Activated naive CD4-positive, alpha-beta T cell (primary cell): ENCODE measurements around the gene WNT7B.
"Not testable (repeated sequence)": the region's sequence is repeated elsewhere in the genome, so short reads cannot be mapped to it uniquely, and the experiment has no call there.

Experiments used
- DNase-seq, 4 experiments: peaks; one replicate each; lab custom pipeline; 2025; lab: John Stamatoyannopoulos, UW

WNT7B gene

DNA sequence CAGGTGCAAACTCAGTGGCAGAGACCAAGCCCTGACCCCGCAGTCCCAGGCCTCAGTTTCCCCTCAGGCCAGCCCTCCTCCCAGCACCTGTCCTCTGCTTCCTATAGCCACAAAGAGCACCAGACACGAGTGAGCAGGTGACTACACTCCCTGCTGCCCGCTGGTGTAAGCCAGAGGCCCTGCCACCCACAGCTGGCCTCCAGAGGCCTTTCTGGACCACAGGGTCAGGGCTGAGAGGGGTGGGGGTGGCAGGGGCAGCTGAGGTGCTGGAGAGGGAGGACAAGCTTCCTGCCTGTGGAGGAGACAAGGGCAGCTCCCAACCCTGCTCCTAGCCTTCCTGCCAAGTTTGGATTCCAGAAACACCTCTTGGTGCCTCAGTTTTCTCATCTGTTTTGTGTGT is 31.3 kb upstream of the WNT7B start:
- no peak for DNase-seq

DNA sequence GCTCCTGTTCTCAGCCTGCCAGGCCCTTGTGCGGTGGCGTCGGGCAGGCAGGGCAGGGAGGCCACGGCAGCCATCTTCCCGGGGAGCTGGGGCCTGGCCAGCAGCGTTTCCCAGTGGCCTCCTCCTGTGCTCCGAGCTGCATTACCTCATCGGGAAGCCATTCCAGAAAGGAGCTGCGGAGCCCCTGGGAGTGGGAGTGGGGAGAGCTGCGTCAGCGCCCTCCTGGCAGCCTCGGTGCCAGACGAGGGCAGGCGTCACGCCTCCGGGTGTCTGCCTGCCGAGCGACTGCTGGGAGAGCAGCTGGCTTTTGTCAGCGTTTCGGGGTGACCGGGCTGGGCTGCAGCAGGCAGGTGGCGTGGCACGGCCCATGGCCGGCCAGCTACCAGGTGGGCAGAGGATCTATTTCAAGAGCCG is 30.9 kb upstream of the WNT7B start:
- DNase-seq, result no peak

DNA sequence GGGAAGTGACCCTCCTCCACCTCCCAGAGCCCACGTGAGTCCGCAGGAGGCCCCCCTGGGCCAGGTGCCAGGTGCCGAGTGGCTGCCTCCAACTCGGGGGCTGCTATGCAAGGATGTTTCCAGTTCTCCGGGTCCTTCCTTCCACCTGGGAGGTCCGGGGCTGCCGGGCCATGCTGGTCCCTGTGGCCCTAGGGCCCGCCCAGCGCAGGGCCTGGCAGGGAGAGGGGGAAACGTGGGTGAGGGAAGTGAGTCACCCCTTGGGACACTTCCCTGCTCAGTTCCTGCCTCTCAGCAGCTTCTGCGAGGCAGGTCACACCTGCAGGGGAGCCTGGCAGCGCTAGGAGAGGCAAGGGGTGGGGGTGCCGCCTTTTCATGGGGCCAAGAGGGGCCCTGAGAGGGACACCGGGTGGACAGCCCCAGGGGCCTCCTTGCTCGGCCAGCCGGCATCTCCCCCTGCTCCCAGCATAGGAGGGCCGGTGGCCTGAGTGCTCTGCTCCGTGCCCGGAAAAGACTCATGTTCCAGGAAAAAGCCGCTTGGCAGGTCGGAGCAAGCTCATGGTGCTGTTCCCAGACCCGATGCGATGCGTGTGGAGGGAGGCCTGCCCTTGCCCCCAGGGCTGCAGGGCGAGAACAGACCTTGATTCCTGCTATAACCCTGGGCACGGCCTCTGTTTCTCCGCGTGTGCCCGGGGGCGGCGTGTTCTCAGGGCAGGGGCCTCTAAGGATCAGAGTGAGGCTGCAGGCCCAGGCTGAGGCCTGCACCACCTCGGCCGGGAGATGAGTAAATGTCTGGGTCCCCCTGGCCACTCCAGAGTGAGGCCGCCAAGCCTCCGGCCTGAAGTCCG is 30.3 kb upstream of the WNT7B start:
- DNase-seq, result no peak

DNA sequence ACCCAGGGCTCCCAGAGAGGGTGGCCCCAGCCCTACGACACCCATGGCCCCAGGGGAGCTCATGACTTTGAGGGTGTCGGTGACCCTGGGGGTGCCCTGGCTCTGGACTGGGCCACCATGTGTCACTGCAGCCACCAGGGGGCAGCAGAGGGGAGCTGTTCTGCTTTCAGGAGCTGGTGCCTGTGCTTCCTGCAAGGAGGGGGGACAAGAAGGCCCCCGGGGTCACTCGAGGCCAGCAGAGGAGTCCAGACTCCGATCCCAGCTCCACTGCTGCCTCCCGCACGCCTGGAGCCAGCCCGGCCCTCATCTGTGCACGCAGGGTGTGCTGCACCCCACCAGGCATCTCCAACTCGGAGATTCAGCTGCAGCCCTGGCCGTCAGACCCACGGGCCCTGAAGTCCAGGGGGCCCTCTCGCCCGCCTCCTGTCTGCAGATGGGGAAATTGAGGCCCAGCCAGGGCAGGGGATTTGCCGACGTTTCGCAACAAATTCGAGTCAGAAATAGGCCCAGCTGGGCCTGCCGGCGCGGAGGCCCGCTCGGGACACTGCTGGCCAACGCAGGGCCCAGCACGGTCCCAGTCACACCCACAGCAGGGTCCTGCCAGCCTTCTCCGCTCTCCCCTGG is 29.5 kb upstream of the WNT7B start:
- DNase-seq, result peak; percentile 73 to 89 (median 88)

DNA sequence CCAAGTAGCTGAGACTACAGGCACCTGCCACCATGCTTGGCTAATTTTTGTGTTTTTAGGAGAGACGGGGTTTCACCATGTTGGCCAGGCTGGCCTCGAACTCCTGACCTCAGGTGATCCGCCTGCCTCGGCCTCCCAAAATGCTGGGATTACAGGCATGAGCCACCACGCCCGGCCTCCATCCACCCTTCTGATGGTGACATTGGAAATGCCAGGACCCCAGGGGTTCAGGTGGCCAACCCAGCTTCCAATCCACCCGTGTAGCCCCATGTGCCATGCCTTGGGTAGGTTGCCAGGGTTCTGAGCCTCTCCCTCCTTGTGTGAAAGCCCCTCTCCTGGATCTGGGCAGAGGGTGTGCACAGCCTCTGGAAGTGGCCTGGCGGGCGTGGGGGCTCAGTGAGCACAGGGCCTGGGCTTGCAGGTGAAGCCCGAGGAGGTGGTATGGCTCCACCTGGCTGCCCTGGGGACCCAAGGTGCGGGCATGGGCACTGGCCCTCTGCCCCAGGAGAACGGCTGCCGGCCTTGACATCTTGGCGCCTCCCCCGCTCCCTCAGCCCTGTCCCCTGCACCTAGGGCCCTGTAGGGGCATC is 28.2 kb upstream of the WNT7B start:
- DNase-seq, result not testable (repeated sequence)

DNA sequence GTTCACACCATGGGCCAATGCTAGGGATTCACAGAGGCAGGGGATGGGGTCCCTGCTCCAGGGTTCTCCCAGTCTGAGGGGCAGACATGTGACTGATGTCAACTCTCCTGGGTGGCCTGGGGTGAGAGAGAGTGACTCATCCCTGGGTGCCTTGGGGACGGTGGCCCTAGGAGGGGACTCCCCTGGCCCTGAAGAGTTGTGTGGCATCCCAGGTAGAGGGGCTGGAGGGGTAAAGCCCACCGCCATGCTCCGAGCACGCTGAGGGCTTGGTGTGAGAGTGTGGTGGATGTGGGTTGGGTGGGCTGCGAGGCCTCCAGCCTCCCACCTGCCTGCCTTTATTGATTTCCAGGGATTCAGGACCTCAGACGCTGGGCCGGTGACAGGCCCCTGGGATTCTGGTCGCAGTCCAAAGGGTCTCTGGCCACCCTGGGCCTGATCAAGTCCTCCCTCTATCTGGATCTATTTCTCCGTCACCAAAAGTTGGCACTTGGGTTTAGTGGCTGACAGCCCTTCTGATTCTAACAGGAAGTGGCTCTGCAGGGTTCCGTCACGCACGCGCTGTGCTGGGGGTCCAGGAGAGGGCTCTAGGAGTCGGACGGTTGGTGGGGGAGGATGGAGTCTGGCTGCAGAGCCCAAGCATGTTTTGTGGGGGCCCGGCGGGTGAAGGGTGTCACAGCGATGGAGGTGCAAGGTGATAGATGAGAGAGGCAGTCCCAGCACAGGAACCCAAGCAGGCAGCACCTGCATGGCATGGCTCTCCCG is 27.3 kb upstream of the WNT7B start:
- DNase-seq, result no peak

DNA sequence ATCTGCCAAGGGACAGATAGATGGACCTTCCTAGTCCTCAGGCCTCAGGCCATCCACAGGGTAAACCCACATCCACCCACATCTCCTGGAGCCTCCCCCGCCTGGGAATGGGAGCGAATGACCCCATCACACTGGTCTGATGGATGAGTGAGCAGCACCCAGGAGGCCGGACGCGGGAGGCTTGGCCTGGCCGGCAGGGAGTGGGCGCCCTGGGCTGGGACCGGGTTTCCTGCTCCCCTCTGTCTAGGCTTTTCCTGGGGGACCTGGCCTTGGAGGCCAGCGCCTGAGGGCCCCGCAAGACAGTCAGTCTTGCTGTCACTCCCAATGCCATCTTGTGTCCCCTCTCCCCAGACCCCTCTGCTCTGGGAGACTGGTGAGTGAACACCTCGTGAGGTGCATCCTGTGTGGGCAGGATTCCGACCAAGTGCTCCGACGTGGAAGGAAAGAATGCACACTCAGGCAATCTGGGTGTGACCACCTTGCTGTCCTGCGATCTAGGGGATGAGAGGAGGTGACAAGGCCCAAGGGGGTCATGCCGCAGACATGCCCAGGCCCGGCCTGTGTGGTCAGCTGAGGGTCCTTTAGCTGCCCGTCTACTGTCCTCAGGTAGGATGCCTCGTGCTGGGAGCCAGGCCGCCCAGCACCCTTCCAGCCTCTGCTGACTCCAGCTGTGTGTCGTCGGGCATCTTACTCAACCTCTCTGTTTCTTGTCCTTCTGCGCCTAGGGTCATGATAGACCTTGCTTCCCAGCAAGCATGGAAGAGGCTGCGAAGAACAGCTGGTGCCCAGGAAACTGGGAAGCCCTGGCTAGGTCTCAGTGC is 26.5 kb upstream of the WNT7B start:
- no peak for DNase-seq

DNA sequence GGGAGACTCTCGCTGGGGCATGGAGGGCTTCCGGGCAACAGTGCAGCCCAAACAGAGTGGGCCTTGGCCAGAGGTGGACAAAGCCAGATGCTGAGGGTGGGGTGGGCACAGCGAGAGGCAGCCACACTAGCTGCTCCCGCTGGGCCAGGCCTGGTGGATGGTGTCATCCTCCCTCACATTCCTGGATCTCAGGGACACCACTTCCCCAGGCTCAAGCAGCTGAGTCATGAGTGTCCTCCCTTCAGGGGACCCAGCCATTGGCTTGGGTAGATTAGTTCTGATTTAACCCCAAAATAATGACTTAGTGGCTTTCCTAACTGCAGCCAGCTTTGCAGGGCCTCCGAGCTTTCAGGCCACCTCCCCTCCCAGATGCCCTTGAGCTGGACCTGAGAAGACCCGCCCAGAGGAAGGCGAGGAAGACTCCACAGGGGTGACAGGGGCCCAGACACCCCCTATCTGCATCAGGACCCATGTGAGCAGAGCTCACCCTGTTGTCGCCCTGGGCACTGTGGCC is 25.9 kb upstream of the WNT7B start:
- no peak for DNase-seq

DNA sequence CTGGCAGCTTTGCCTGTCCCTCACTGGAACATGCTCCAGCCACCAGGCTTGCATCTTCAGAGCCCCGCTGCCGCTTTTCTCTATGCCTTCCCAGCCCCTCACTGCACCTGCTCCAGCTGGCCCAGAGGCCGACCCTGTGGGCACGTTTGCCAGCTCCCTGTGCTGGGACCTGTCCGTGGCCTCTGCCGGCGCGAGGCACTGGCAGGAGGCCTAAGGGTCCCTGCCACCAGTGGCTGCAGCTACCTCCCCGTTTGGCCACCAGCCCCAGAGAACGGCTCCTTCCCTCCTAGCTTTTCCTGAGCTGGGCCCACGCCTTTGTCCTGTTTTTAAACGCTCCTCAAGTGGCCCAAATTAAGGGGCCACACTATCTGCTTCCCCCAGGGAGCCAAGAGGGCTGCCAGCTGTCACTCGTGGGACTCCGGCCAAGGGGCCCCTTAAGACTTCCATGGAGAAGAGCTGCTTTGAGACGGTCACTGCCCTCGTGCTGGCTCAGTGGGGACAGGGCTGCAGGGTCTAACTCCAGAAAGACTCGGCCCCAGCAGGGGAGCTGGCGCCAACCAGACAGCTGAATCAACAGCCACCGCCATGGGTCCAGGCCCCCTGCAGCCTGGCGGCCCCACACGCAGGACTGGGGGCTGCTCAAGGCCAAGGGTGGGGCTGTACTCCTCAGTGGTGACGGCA is 24.6 kb upstream of the WNT7B start:
- no peak for DNase-seq

DNA sequence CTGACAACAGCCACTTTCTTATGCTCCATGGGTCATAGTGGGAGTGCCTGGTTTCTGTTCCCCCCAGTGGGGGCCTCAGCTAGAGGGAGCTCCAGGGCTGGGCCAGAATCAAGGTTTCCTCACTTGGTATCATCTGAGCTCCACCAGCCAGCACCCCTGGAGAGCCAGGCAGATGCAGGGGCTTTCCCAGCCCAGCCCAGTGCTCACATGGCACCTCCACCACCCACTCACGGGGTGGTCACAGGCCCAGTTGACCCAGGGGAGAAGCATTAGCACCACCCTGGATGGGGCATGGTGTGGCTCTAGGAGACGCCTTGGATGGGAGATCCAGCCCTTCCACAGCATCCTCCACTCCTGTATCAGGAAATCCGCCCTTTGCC is 24.1 kb upstream of the WNT7B start:
- DNase-seq, result no peak

DNA sequence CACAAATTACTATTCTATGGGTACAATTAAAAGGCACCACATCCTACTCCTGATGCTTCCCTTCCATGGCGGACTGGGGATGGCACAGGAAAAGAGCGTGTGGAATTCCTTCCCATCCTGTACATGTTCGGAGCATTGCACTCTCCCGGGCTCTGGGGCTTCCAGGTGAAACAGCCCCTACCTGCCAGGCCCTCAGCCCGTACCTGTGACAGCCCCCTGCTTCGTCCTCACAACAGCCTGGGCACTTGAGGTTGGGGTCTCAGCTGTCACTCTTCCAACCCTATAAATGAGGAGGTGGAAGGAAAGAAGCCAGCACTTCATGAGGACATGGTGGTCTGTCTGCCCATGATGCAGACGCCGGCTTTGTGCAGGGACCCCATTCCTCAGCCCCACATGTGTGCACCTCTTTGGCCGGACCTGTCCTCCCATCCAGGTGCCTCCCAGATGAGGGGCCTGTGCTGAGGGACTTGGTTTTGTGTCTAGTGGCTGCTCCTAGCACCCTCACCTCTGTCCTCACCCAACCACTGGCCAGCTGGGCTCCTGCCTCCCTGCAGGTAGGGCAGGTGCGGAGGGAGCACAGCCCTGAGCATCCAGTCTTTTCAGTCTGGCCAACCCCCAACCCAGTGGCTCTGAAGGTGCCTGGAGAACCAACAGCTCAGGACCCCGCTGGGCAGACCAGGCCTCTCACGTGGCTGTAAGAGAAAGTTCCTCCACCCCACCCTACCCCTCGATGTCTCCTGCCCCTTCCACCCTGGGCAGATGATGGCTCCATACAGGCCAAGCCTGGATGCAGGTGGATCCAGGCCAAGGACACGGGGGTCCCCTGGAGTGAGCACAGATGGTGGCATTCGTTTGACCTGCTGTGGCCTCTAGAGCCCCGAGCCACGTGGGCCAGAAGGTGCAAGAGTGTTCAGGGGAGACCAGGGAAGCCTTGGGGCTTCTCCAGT is 23.4 kb upstream of the WNT7B start:
- DNase-seq, result no peak

DNA sequence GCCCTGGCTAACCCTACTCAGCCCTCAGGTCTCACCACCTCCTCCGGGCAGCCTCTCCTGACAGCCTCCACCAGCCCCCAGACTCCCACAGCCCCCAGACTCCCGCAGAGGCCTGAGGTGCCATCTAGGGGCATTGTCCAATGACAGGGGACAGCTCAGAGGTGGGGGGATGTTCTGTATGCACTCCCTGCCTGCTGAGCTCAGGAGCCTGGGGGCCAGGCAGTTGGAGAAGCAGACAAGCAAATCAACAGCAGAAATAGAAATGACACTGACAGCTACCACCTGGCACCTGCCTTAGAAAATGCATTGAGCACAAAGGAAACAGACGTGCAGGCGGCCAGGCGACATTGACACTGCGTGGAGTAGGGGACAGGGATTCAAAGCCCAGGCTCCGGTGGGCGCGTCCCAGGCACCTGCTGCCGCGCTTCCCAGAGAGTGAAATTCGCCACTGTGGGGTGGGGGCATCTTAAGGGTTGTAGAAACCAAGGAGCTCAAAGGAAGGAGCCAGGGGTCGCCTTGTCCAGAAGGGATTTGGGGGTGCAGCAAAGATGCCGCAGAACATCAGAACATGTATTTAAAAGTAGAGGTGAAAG is 22.5 kb upstream of the WNT7B start:
- no peak for DNase-seq

DNA sequence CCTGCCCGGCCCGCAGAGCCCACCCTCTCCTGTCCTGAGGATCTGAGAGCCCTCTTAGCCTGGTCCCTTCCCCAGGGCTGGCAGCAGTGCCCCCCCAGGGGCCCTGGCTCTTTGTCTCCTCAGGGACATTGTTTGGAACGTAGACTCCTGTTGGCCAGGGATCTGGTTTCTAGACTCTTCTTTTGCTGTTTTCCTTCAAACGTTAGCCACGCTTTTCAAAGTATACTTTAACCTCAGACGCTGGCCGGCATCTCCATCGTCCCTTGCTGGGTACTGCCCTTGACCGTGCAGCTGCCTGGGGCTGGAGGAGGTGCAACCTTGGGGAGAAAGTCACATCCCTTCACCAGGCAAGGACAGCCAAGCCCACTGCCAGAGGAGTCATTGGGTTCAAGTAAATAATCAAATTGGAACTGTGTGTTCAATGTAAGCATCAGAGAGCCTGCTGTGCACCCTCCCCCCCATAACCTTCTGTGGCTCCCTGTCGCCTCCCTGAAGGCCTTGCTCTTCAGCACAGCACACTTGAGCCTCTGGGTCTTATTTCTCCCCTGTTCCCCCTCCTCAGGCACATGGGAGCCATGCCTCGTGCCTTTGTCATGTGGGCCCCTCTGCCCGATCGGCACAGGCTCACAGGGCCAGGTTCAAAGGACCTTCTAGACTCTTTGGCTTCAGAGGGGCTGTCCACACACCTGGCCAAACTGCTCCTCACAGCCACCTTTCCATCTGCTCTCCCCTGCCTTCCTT is 21.8 kb upstream of the WNT7B start:
- DNase-seq, result no peak

DNA sequence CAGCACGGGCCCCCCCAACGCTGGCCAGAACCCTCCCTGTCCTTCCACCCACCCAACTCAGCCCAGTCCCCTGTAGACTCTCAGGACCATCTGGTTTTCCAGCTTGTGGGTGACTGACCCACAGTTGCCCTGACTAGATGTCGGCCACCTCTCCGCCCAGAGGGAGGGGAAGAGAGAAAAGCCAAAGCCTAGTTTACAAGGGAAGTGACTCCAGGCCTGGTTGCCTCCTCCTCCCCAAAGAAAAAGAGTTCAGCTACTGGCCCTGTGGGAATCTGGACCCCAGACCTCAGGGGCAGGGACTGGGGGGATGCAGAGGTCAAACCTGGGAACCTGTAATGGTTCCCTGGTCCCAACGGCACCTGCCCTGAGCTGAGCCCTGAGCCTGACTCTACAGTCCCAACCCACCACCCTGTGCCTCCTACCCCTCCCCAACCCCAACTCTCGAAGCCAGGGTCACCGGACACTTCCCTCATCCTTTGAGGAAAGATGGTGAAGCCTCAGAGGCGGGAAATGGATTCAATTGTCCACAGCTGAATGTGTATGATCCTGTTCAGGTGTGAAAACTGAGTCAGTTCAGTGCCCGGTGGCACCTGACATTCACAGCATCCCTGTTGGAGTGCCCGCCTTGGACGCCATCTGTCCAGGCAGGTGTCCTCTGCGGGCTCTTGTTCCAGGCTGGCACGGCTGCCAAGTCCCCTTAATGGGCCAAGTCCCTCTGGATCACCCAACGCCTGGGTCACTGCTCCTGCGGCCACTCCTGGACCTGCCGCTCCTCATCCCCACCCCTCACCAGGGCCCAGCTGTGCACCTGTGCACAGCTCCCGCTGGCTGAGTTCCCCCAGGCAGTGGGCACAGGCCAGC is 21.0 kb upstream of the WNT7B start:
- DNase-seq, result no peak

DNA sequence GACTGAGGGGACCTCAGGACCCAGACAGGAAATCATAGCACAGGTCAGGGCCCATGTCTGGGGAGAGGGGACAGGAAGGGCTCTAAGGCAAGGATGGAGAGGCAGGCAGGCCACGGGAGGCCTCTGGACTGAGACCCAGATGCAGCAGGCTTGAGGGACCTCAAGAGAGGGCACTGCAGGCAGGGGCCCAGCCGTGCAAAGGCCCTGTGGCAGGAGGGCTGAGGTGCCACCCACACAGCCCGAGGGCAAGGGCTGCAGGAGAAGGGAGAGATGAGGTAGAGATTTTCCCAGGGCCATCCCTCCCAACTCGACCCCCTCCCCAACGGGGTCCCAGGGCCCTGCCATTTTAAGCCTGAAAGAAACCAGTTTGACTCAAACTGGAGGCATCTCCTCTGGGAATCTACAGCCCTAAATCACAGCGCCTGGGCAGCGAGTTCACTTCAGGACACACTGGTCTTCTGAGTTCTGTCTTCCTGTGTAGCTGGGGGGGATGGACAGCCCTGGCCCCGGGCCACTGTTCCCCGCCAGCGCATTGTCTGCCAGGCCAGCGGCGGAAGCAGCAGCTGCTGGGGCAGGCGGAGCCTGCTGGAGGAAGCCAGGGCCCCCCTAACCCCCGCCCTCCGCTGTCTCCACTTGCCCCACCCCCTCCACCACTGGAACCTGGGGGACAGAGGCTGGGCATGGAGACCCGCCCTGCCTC is 20.3 kb upstream of the WNT7B start:
- no peak for DNase-seq

DNA sequence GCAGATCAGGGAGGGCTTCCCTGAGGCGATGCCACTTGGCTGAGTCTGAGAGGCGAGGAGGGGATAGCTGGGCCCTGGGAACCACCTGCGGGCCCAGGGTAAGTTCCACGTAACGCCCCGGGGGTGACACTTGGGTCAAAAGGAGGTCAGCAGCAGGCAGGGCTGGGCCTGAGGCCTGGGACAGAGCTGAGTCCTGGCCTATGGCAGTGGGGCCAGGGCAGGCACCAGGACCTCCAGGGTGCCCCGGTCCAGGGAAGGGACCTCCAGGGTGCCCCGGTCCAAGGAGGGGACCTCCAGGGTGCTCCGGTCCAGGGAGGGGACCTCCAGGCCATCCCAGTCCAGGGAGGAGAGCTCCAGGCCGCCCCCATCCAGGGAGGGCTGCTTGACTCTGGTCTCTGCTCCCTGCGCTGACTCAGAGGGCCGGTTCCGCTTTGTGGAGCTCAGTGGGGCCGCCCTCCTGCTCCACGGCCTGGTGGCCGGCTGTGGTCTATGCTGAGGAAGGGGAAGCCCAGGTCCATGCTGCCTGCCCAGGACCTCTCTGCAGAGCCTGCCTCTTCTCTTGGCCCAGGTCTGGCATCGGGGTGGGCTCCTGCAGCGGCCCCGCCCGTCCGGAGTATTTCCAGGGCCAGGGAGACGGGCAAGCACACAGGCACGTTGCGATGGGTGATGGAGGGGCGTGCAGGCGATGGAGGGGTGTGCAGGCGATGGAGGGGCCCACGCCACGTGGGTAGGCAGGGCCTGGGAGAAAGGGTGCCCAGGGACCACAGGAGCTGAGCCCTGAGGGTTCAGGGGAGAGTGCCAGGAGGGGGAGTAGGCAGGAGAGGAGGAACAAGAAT is 19.5 kb upstream of the WNT7B start:
- no peak for DNase-seq
